DOHH2 (cell line): ENCODE data around the gene CYBA.

Source experiments
- H3F3A ChIP-seq: fragments of 200-600 bp; sonication (generic), shearing (Covaris generic); 2 replicates; pipeline ENCODE4 v1.6.0; 2016; ENCODE audit warnings: antibody characterized with exemption, mild to moderate bottlenecking; ENCODE audit not compliant: control insufficient read depth, insufficient read depth
- H3K27ac ChIP-seq: fragments of 200-600 bp; sonication (generic); 2 replicates; pipeline ENCODE4 v1.5.1; 2014; ENCODE audit warnings: low read depth, mild to moderate bottlenecking, low read length, moderate library complexity
- H3K27me3 ChIP-seq: fragments of 200-600 bp; sonication (generic); 2 replicates; pipeline ENCODE4 v1.6.1; 2014; ENCODE audit warnings: mild to moderate bottlenecking, low read length, mixed read lengths; ENCODE audit not compliant: control insufficient read depth
- H3K36me3 ChIP-seq: fragments of 200-600 bp; sonication (generic); 2 replicates; pipeline ENCODE4 v1.6.1; 2014; ENCODE audit warnings: mild to moderate bottlenecking, low read length, moderate library complexity, mixed read lengths; ENCODE audit not compliant: control insufficient read depth
- H3K4me1 ChIP-seq: fragments of 200-600 bp; sonication (generic); 2 replicates; pipeline ENCODE4 v1.6.1; 2014; ENCODE audit warnings: mild to moderate bottlenecking, low read length, mixed read lengths; ENCODE audit not compliant: control insufficient read depth
- H3K4me2 ChIP-seq: fragments of 200-600 bp; sonication (generic); 2 replicates; pipeline ENCODE4 v1.6.0; 2014; ENCODE audit warnings: mild to moderate bottlenecking, low read length, moderate library complexity
- H3K4me3 ChIP-seq: fragments of 200-600 bp; sonication (generic); 2 replicates; pipeline ENCODE4 v1.5.1; 2014; ENCODE audit warnings: mild to moderate bottlenecking, low read length, mixed read lengths
- H3K79me2 ChIP-seq: fragments of 200-600 bp; sonication (generic); 2 replicates; pipeline ENCODE4 v1.6.1; 2014; ENCODE audit warnings: mild to moderate bottlenecking, low read length, mixed read lengths; ENCODE audit not compliant: control insufficient read depth
- H3K9me2 ChIP-seq: fragments of 200-600 bp; sonication (generic); replicated peaks from 2 replicates; pipeline ENCODE4 v1.6.1; 2014; ENCODE audit warnings: mild to moderate bottlenecking, low read length, mixed read lengths; ENCODE audit not compliant: control insufficient read depth
- H3K9me3 ChIP-seq: fragments of 200-600 bp; sonication (generic); 2 replicates; pipeline ENCODE4 v1.6.1; 2014; ENCODE audit warnings: antibody characterized with exemption, low read length, mixed read lengths; ENCODE audit not compliant: control insufficient read depth, insufficient read depth
- H4K20me1 ChIP-seq: fragments of 200-600 bp; sonication (generic); 2 replicates; pipeline ENCODE4 v1.6.0; 2014; ENCODE audit warnings: low read depth, mild to moderate bottlenecking, antibody characterized with exemption, low read length, moderate library complexity; ENCODE audit not compliant: control insufficient read depth, insufficient read depth
- EZH2phosphoT487 ChIP-seq: fragments of 200-600 bp; sonication (generic); IDR thresholded peaks from 2 replicates; pipeline ENCODE4 v1.6.1; 2017; ENCODE audit warnings: borderline replicate concordance, mild to moderate bottlenecking, antibody characterized with exemption, low read length, moderate library complexity, mixed read lengths
- TF ChIP-seq, protein P1 (sequence below): fragments of 200-600 bp; sonication (generic); IDR thresholded peaks from one replicate; pipeline ENCODE4 v1.5.1; 2014; ENCODE audit warnings: antibody characterized with exemption, mild to moderate bottlenecking, low read depth, low read length; ENCODE audit not compliant: poor library complexity, severe bottlenecking

Gene CYBA

DNA sequence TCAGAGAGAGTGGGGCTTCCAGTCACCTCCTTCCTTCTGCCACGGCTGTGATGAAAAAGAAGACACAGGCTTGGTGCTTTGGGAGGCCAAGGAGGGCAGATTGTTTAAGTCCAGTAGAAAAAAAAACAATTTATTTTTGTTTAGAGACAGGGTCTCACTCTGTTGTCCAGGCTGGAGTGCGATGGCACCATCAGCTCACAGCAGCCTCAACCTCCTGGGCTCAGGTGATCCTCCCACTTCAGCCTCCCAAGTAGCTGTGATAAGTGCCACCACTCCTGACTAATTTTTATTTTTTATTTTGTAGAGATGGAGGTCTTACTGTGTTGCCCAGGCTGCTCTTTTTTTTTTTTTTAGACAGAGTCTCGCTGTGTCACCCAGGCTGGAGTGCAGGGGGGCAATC is 14.7 kb upstream of the CYBA start:
- Histone ChIP-seq H3F3A (peaks cover 12% of the 10 kb centered on the region), H3K4me1 (peaks cover 42% of the 10 kb centered on the region), H3K79me2 (peaks cover 46% of the 10 kb centered on the region), H3K4me3 (peak overlapping the region; percentile 92), H3K4me2 (peak overlapping the region; percentile 71), H3K9me3 (no peaks in the 10 kb centered on the region), H3K27me3 (no peaks in the 10 kb centered on the region), H3K9me2 (no peaks in the 10 kb centered on the region), H4K20me1 (peaks cover 10% of the 10 kb centered on the region; the same call in 1 of the 2 replicates), H3K36me3 (peaks cover 47% of the 10 kb centered on the region), H3K27ac (peak overlapping the region; percentile 90)
- no peak for TF ChIP-seq EZH2phosphoT487
- TF ChIP-seq, protein P1, sequence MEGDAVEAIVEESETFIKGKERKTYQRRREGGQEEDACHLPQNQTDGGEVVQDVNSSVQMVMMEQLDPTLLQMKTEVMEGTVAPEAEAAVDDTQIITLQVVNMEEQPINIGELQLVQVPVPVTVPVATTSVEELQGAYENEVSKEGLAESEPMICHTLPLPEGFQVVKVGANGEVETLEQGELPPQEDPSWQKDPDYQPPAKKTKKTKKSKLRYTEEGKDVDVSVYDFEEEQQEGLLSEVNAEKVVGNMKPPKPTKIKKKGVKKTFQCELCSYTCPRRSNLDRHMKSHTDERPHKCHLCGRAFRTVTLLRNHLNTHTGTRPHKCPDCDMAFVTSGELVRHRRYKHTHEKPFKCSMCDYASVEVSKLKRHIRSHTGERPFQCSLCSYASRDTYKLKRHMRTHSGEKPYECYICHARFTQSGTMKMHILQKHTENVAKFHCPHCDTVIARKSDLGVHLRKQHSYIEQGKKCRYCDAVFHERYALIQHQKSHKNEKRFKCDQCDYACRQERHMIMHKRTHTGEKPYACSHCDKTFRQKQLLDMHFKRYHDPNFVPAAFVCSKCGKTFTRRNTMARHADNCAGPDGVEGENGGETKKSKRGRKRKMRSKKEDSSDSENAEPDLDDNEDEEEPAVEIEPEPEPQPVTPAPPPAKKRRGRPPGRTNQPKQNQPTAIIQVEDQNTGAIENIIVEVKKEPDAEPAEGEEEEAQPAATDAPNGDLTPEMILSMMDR = no peak

- no peaks in the 10 kb centered on the region for H3K9me3 ChIP-seq
- peak overlapping the region; percentile 90 for H3K27ac ChIP-seq
- peak overlapping the region; percentile 71 for H3K4me2 ChIP-seq
These were observed 14.3 kb upstream of the CYBA start for GRCh38 chr16:88665148-88665547.

GRCh38 chr16:88662843-88663606 is 12.2 kb upstream of the CYBA start, which contains the start of gene MVD:
MVD (minus strand) TSS chr16:88663091; CDS start chr16:88663080, 11 bp downstream.
- Histone ChIP-seq H3K27ac (peak within 1 kb of the TSS; percentile 90), H3K4me3 (peak within 1 kb of the TSS; percentile 92), H3K79me2 (peaks cover 71% of the 10 kb centered on the region)

More at GRCh38 chr16:88665148-88665547, 14.3 kb upstream of the CYBA start:
- Histone ChIP-seq H3K27me3 (no peaks in the 10 kb centered on the region), H3F3A (peaks cover 12% of the 10 kb centered on the region), H3K36me3 (peaks cover 49% of the 10 kb centered on the region), H3K4me1 (peaks cover 44% of the 10 kb centered on the region), H3K4me3 (peak overlapping the region; percentile 92), H4K20me1 (peaks cover 10% of the 10 kb centered on the region; the same call in 1 of the 2 replicates), H3K9me2 (no peaks in the 10 kb centered on the region), H3K79me2 (peaks cover 50% of the 10 kb centered on the region)
- TF ChIP-seq EZH2phosphoT487 = no peak
- TF ChIP-seq, protein P1 = no peak

More at GRCh38 chr16:88662843-88663606, 12.2 kb upstream of the CYBA start, which contains the start of gene MVD:
- H3K27me3 ChIP-seq = no peaks in the 10 kb centered on the region
- TF ChIP-seq, protein P1 = no peak
- TF ChIP-seq EZH2phosphoT487 = no peak
- H3F3A ChIP-seq = peaks cover 12% of the 10 kb centered on the region
- H3K4me2 ChIP-seq = peak within 1 kb of the TSS; percentile 82
- no peaks in the 10 kb centered on the region for H3K9me2 ChIP-seq
- no peaks in the 10 kb centered on the region for H3K9me3 ChIP-seq
- peaks cover 60% of the 10 kb centered on the region for H3K36me3 ChIP-seq
- H3K4me1 ChIP-seq = peaks cover 50% of the 10 kb centered on the region
- peaks cover 10% of the 10 kb centered on the region; the same call in 1 of the 2 replicates for H4K20me1 ChIP-seq
